NT2/D1 (cell line): ENCODE results near the gene SYNPO.

Source experiments
- DNase-seq: peaks from one replicate; pipeline ENCODE4 v3.0.0-alpha.2; 2011; ENCODE audit warnings: low read depth, low spot score
- H3K27me3 ChIP-seq: 2 replicates; pipeline ENCODE4 v1.6.0; 2011; ENCODE audit warnings: mild to moderate bottlenecking; ENCODE audit not compliant: insufficient read length, insufficient read depth
- H3K36me3 ChIP-seq: 2 replicates; pipeline ENCODE4 v1.6.1; 2011; ENCODE audit warnings: mild to moderate bottlenecking, low read length, mixed read lengths; ENCODE audit not compliant: insufficient read depth, insufficient read length
- H3K4me1 ChIP-seq: 2 replicates; pipeline ENCODE4 v1.5.1; 2011; ENCODE audit not compliant: insufficient read depth, insufficient read length
- H3K4me3 ChIP-seq: 2 replicates; pipeline ENCODE4 v1.5.1; 2011; ENCODE audit warnings: low read depth; ENCODE audit not compliant: insufficient read length
- H3K9ac ChIP-seq: 2 replicates; pipeline ENCODE4 v1.6.0; 2011; ENCODE audit warnings: low read depth; ENCODE audit not compliant: insufficient read length
- H3K9me3 ChIP-seq: 2 replicates; pipeline ENCODE4 v1.5.1; 2011; ENCODE audit warnings: mild to moderate bottlenecking, low read length; ENCODE audit not compliant: insufficient read depth
- SUZ12 ChIP-seq: IDR thresholded peaks from 2 replicates; pipeline ENCODE4 v1.6.1; 2011; ENCODE audit not compliant: insufficient read length, insufficient read depth; ENCODE audit errors: extremely low read depth
- YY1 ChIP-seq: IDR thresholded peaks from 2 replicates; pipeline ENCODE4 v1.6.1; 2011; ENCODE audit not compliant: insufficient read length, insufficient read depth
- ZNF274 ChIP-seq: IDR thresholded peaks from 2 replicates; pipeline ENCODE4 v1.6.1; 2011; ENCODE audit warnings: mild to moderate bottlenecking, low read depth, low read length

Gene SYNPO

GRCh38 chr5:150615141-150615699 is 25.2 kb upstream of the SYNPO start:
- Histone ChIP-seq H3K9ac (no peak overlapping the region), H3K36me3 (no peaks in the 10 kb centered on the region), H3K9me3 (no peaks in the 10 kb centered on the region), H3K27me3 (peaks cover 4% of the 10 kb centered on the region), H3K4me3 (no peak overlapping the region), H3K4me1 (peaks cover 28% of the 10 kb centered on the region)
- no peak for DNase-seq
- TF ChIP-seq SUZ12: no peak
- no peak for TF ChIP-seq ZNF274
- no peak for TF ChIP-seq YY1

- H3K9ac ChIP-seq: no peak overlapping the region
- H3K9me3 ChIP-seq: no peaks in the 10 kb centered on the region
- H3K4me1 ChIP-seq: peaks cover 28% of the 10 kb centered on the region
- H3K36me3 ChIP-seq: no peaks in the 10 kb centered on the region
- no peak for DNase-seq
- TF ChIP-seq YY1 (no peak), SUZ12 (no peak), ZNF274 (no peak)
- H3K27me3 ChIP-seq: peaks cover 4% of the 10 kb centered on the region
- H3K4me3 ChIP-seq: no peak overlapping the region
Measured at GRCh38 chr5:150616024-150616470, 24.4 kb upstream of the SYNPO start.

GRCh38 chr5:150616506-150616905 is 24.0 kb upstream of the SYNPO start:
- TF ChIP-seq ZNF274: no peak
- TF ChIP-seq SUZ12: no peak
- no peak for TF ChIP-seq YY1
- H3K27me3 ChIP-seq: peaks cover 4% of the 10 kb centered on the region
- H3K36me3 ChIP-seq: no peaks in the 10 kb centered on the region
- H3K4me3 ChIP-seq: no peak overlapping the region
- no peak overlapping the region for H3K9ac ChIP-seq
- no peak for DNase-seq
- H3K9me3 ChIP-seq: no peaks in the 10 kb centered on the region
- H3K4me1 ChIP-seq: peaks cover 28% of the 10 kb centered on the region

- Histone ChIP-seq H3K27me3 (peaks cover 4% of the 10 kb centered on the region), H3K4me3 (no peak overlapping the region), H3K9ac (no peak overlapping the region), H3K36me3 (no peaks in the 10 kb centered on the region), H3K9me3 (no peaks in the 10 kb centered on the region), H3K4me1 (peaks cover 38% of the 10 kb centered on the region)
- no peak for DNase-seq
- TF ChIP-seq YY1 (no peak), SUZ12 (no peak), ZNF274 (no peak)
Measured at GRCh38 chr5:150618163-150618562, 22.3 kb upstream of the SYNPO start.

GRCh38 chr5:150618588-150619281 is 21.7 kb upstream of the SYNPO start:
- TF ChIP-seq ZNF274 (no peak), SUZ12 (no peak), YY1 (no peak)
- no peak overlapping the region for H3K9ac ChIP-seq
- H3K36me3 ChIP-seq: no peaks in the 10 kb centered on the region
- H3K4me1 ChIP-seq: peaks cover 37% of the 10 kb centered on the region
- peaks cover 6% of the 10 kb centered on the region for H3K27me3 ChIP-seq
- no peaks in the 10 kb centered on the region for H3K9me3 ChIP-seq
- H3K4me3 ChIP-seq: no peak overlapping the region
- no peak for DNase-seq

GRCh38 chr5:150619359-150620230 is 20.9 kb upstream of the SYNPO start:
- H3K4me3 ChIP-seq: no peak overlapping the region
- DNase-seq: no peak
- TF ChIP-seq ZNF274 (no peak), SUZ12 (no peak), YY1 (no peak)
- H3K9me3 ChIP-seq: no peaks in the 10 kb centered on the region
- H3K36me3 ChIP-seq: no peaks in the 10 kb centered on the region
- H3K9ac ChIP-seq: no peak overlapping the region
- H3K4me1 ChIP-seq: peaks cover 32% of the 10 kb centered on the region
- peaks cover 12% of the 10 kb centered on the region for H3K27me3 ChIP-seq

GRCh38 chr5:150621301-150621700 is 19.2 kb upstream of the SYNPO start:
- H3K36me3 ChIP-seq: no peaks in the 10 kb centered on the region
- TF ChIP-seq SUZ12 (no peak), ZNF274 (no peak), YY1 (no peak)
- H3K27me3 ChIP-seq: peaks cover 13% of the 10 kb centered on the region
- peaks cover 28% of the 10 kb centered on the region for H3K4me1 ChIP-seq
- H3K4me3 ChIP-seq: no peak overlapping the region
- DNase-seq: no peak
- no peaks in the 10 kb centered on the region for H3K9me3 ChIP-seq
- no peak overlapping the region for H3K9ac ChIP-seq
